Kidney (tissue), 14 donors: Measurements from ENCODE around the gene ANKRD23. TPM values are rescaled to one million over a fixed set of nuclear protein-coding genes. Genes with fewer than 3 reads are reported as not detected.

Experiments used
- DNase-seq, 5 donors: peaks; one replicate each; pipeline ENCODE4 v3.0.0-alpha.2; 2013 to 2020
- FAIRE-seq: peaks from 2 replicates; lab custom pipeline; 2012; peaks lifted over from hg19 to GRCh38; lab: Jason Lieb, UNC
- H3K27ac ChIP-seq, 2 donors: one replicate each; pipeline ENCODE4 v1.7.0; 2013; ENCODE audit warnings: low read depth in 2 of 2, low read length in 2 of 2, inconsistent platforms in 1 of 2
- H3K27me3 ChIP-seq: one replicate; pipeline ENCODE4 v1.7.1; 2013; ENCODE audit warnings: low read length, inconsistent platforms; ENCODE audit not compliant: control insufficient read depth, insufficient read depth
- H3K36me3 ChIP-seq, 3 donors: one replicate each; pipeline versions ENCODE4 v1.7.0 to v1.7.1; 2013; ENCODE audit warnings: low read length in 3 of 3, control low read depth in 1 of 3, inconsistent platforms in 1 of 3; ENCODE audit not compliant: insufficient read depth in 3 of 3, control insufficient read depth in 2 of 3
- H3K4me1 ChIP-seq, 3 donors: one replicate each; pipeline versions ENCODE4 v1.7.0 to v1.7.1; 2013; ENCODE audit warnings: low read length in 3 of 3, inconsistent platforms in 1 of 3, low read depth in 1 of 3; ENCODE audit not compliant: control insufficient read depth in 2 of 3, insufficient read depth in 2 of 3
- H3K4me3 ChIP-seq, 3 donors: one replicate each; pipeline versions ENCODE4 v1.7.0 to v1.8.1; 2013; ENCODE audit warnings: low read length in 3 of 3, control low read depth in 1 of 3, inconsistent platforms in 1 of 3
- H3K9ac ChIP-seq, 3 donors: one replicate each; pipeline versions ENCODE4 v1.7.0 to v1.7.1; 2013; ENCODE audit warnings: low read length in 3 of 3, control low read depth in 1 of 3, inconsistent platforms in 1 of 3
- H3K9me3 ChIP-seq, 3 donors: one replicate each; pipeline versions ENCODE4 v1.7.0 to v1.7.1; 2013; ENCODE audit warnings: low read length in 3 of 3, control low read depth in 1 of 3, inconsistent platforms in 1 of 3; ENCODE audit not compliant: control insufficient read depth in 2 of 3, insufficient read depth in 1 of 3
- CTCF ChIP-seq: IDR thresholded peaks from 3 replicates; pipeline ENCODE4 v1.5.1; 2012; ENCODE audit warnings: mild to moderate bottlenecking, moderate library complexity, borderline replicate concordance; ENCODE audit not compliant: insufficient read depth; ENCODE audit errors: extremely low read depth
- intact Hi-C: fragments of 100-400 bp; cut with DNase I; formaldehyde crosslinking; loops from one replicate; pipeline ENCODE4 v1.11.1; 2022
- polyA plus RNA-seq: library from polyadenylated mRNA; stranded (reverse); fragments of 350-450 nt; fragmentation: Illumina TruSeq; extraction: RNeasy Lipid Tissue Mini Kit (QIAGEN cat#74804); gene quantifications from one replicate; pipeline ENCODE4 v1.2.3, GENCODE V29; 2014; ENCODE audit warnings: low read depth, low replicate concordance; ENCODE audit not compliant: insufficient read depth
- total RNA-seq: library from RNA; stranded (reverse); fragmentation: NEBNext Ultra II Directional; extraction: Animal tissue kit (Norgen Biotek cat#: 25700); gene quantifications from one replicate; pipeline ENCODE4 v1.2.1, GENCODE V29; 2021
- donor health status: control.
- donor health status: control.
- donor health status: control.
- donor health status: control.
- donor health status: control.
- donor health status: DM: yes; HTN: yes; CAD: no.
- donor health status: Normal renal cell carcinoma (clear cell type).

ANKRD23 gene
- total and polyA plus RNA-seq, 2 donors from 2014 or later = 1.6 to 4.0 TPM

GRCh38 chr2:96873651-96874096 lies 29.9 kb upstream of the ANKRD23 start:
- H3K4me3 ChIP-seq = no peak overlapping the region
- no peaks in the 10 kb centered on the region for H3K27me3 ChIP-seq
- intact Hi-C loops = no loop called here
- no peaks in the 10 kb centered on the region for H3K36me3 ChIP-seq
- H3K9ac ChIP-seq = peak overlapping the region in 1 of 3 donors; percentile 60
- no peak for TF ChIP-seq CTCF
- H3K9me3 ChIP-seq = no peaks in the 10 kb centered on the region
- peak in 1 of 5 donors; percentile 84 for DNase-seq
- H3K4me1 ChIP-seq = peaks cover 0 to 8% (median 2%) of the 10 kb centered on the region in 3 donors
- FAIRE-seq = no peak
- H3K27ac ChIP-seq = peak overlapping the region; percentile 45 to 49

GRCh38 chr2:96872591-96873349 lies 28.9 kb upstream of the ANKRD23 start:
- no peak overlapping the region for H3K4me3 ChIP-seq
- no peaks in the 10 kb centered on the region for H3K36me3 ChIP-seq
- no peak for FAIRE-seq
- no peak overlapping the region for H3K27ac ChIP-seq
- peaks cover 0 to 8% (median 6%) of the 10 kb centered on the region in 3 donors for H3K4me1 ChIP-seq
- no peaks in the 10 kb centered on the region for H3K27me3 ChIP-seq
- no peak overlapping the region for H3K9ac ChIP-seq
- TF ChIP-seq CTCF = no peak
- intact Hi-C loops = no loop called here
- DNase-seq = peak in 1 of 5 donors; percentile 72
- H3K9me3 ChIP-seq = no peaks in the 10 kb centered on the region

GRCh38 chr2:96870626-96871255 lies 26.9 kb upstream of the ANKRD23 start:
- FAIRE-seq = no peak
- DNase-seq = peak; percentile 49 to 84 (median 66)
- H3K27ac ChIP-seq = peak overlapping the region; percentile 5 to 89
- no peaks in the 10 kb centered on the region for H3K9me3 ChIP-seq
- peak overlapping the region in 2 of 3 donors; percentile 6 to 90 for H3K9ac ChIP-seq
- H3K4me3 ChIP-seq = peak overlapping the region; percentile 2 to 67 (median 41)
- H3K36me3 ChIP-seq = peaks cover 0 to 4% (median 1%) of the 10 kb centered on the region in 3 donors
- no peak for TF ChIP-seq CTCF
- intact Hi-C loops = no loop called here
- peaks cover 0 to 16% (median 8%) of the 10 kb centered on the region in 3 donors for H3K4me1 ChIP-seq
- H3K27me3 ChIP-seq = no peaks in the 10 kb centered on the region
